NCI-H1694 treated with DMSO at 0.1 percent for 48 hours (cell line): ENCODE data around the gene KIF5A.
"Not testable (repeated sequence)": the region's sequence is repeated elsewhere in the genome, so short reads cannot be mapped to it uniquely, and the experiment has no call there.

ENCODE experiments used
- DNase-seq: peaks from one replicate; lab custom pipeline; 2025; lab: John Stamatoyannopoulos, UW

Gene KIF5A

GRCh38 chr12:57584690-57585089, 34.8 kb downstream of the KIF5A start:
- no peak for DNase-seq

DNA sequence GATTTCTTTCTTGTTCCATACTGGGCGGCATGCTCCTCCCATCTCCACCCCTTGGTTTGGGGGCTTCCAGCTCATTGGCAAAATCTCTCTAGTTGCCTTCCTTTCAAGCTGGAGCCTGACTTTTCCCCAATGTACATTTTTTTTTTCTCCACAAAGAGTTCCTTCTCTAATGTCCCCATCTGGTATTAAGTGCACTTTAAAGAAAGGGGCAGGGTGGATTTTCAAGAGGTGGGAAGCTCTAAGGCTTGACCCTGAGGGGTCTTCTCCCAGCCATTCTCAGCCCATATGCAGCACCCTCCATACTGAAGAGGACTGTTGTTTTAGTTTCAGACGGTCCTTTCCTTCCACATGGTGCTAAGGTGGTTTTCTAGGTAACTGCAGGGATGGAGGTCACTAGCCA, 35.3 kb downstream of the KIF5A start:
- no peak for DNase-seq

DNA sequence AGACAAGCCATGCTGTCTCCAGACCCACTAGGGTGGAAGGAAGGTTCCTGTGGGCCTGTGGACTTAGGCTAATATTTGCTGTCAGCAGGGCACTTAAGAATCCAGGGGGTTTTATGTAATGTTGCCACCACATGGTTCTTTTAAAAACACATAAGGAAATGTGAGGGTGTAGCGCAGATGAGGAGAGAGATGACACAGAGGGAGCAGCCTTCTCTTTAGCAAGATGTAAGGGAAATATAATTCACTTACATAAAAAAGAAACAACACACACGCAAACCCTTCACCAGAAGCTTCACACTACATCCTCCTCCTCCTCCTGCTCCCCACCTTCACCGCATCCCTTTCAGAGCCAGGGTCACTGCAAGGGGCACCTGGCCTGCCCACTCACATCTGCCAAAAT, 36.3 kb downstream of the KIF5A start:
- DNase-seq: no peak

DNA sequence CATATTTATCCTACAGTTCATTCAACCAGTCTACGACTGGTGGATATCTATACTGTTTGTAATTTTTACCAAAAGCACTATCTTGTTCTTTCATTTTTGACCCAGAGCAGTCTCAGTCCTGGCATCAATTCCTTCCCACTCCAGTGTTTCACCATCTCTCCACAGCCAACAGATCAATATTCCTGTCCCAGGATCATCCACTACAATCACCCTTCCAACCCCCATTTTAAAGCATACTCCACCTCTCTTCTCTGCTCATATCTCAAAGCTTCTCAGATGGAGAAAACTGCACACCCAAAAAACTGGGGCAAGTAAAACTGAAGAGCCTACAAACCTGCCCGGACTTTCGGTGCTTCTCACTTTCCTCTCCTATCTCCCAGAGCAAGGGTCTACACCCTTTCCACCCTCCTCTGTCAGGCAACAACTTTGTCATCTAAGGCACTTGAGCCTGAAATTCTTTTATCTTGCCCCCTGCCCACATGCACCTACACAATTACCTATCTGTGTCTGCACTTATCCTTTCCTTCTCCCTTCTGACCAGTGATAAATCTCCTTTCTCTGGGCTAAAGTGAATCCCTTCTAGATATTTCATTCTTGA, 37.1 kb downstream of the KIF5A start:
- no peak for DNase-seq

DNA sequence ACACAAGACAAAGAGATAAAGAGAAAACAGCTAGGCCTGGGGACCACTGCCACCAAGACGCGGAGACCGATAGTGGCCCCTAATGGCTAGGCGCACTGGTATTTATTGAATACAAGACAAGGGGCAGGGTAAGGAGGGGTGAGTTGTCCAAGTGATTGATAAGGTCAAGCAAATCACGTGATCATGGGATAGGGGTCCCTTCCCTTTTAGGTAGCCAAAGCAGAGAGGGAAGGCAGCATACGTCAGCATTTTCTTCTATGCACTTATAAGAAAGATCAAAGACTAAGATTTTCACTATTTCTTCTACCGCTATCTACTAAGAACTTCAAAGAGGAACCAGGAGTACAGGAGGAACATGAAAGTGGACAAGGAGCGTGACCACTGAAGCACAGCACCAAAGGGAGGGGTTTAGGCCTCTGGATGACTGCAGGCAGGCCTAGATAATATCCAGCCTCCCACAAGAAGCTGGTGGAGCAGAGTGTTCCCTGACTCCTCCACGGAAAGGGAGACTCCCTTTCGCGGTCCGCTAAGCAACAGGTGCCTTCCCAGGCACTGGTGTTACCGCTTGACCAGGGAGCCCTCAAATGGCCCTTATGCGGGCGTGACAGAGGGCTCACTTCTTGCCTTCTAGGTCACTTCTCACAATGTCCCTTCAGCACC, 39.2 kb downstream of the KIF5A start:
- DNase-seq: not testable (repeated sequence)

- no peak for DNase-seq
Measured at GRCh38 chr12:57590479-57590863, 40.6 kb downstream of the KIF5A start.

- DNase-seq: no peak
Measured at GRCh38 chr12:57590864-57591781, 41.3 kb downstream of the KIF5A start, which contains the start of gene PIP4K2C. Gene PIP4K2C (plus strand): TSS chr12:57591192. CDS start chr12:57591290, 98 bp downstream.

- DNase-seq: no peak
Measured at GRCh38 chr12:57591782-57592325, 42.0 kb downstream of the KIF5A start.

- no peak for DNase-seq
Measured at GRCh38 chr12:57592551-57593165, 42.8 kb downstream of the KIF5A start.

DNA sequence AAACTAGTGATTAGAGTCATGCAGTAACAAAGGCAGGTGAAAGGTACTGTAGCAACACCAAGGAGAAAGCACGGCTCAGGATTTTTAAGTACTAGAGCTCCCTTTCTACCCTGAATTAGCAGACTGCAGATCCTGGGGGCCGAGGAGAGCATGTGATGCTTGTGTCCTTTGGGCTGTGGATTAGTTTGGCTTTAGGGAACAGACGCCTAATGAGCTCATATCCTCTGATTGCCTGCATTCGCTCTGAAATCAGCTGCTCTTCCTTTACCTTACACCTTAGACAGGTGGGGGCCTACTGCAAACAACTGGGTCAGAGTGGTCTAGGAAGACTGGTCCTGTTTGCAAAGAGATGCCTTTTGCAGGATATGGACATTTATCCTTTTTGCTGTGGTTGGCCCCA, 43.3 kb downstream of the KIF5A start:
- DNase-seq: no peak

- DNase-seq: no peak
Measured at GRCh38 chr12:57600395-57600794, 50.6 kb downstream of the KIF5A start.

- DNase-seq: no peak
Measured at GRCh38 chr12:57602544-57602943, 52.7 kb downstream of the KIF5A start.

GRCh38 chr12:57603324-57603723, 53.5 kb downstream of the KIF5A start:
- DNase-seq: no peak

GRCh38 chr12:57603815-57604453, 54.1 kb downstream of the KIF5A start:
- no peak for DNase-seq

DNA sequence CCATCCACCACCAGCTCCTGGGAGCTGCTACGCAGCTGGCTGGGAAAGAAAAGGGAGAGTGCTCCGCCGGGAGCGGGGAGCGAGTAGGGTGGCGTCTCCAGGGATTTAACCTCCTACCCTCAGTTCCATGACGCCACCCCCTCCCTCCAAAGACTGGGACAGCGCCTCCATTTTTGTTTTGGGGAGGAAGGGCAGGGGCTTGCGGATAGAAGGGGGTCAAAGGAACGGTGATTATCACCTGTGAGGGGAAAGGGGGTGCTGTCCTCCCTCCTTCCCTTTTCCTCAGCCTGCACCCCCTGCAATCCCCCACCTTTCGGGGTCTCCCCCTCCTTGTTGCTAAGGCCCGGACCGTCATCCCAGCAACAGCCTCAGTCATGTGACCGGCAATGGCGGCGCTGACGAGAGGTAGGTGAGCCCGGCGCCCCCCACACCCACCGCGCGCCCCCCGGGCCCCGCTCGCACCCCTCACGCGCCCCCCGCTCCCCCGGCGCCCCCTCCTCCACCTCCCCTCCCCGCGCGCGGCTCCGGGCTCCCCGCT, 54.7 kb downstream of the KIF5A start, which contains the start of gene DTX3:
Gene DTX3 (plus strand): TSS at position 371 of the 538 bp plus-strand sequence. CDS start 1,694 bp downstream, outside the sequence.
- DNase-seq: no peak

GRCh38 chr12:57604992-57605810, 55.4 kb downstream of the KIF5A start:
- DNase-seq: no peak

- no peak for DNase-seq
Measured at GRCh38 chr12:57605811-57606311, 56.0 kb downstream of the KIF5A start.

GRCh38 chr12:57606399-57606798, 56.6 kb downstream of the KIF5A start:
- DNase-seq: no peak

DNA sequence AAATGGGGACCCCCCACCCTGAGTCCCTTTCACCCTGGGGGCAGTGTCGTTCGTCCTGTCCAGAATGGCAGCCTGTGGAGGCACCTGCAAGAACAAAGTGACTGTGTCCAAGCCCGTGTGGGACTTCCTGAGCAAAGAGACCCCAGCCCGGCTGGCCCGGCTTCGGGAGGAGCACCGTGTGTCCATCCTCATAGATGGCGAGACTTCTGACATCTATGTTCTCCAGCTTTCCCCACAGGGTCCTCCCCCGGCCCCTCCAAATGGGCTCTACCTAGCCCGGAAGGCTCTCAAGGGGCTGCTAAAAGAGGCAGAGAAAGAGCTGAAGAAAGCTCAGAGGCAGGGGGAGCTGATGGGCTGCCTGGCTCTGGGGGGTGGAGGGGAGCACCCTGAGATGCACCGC, 57.0 kb downstream of the KIF5A start:
- no peak for DNase-seq
